Endometrial microvascular endothelial cells (primary cell): Measurements from ENCODE around the gene FKBP5. TPM values are rescaled to one million over a fixed set of nuclear protein-coding genes. Genes with fewer than 3 reads are reported as not detected.

Experiments
- in situ Hi-C: cut with HindIII; loops from 2 replicates; pipeline ENCODE4 v1.10.0; 2017; ENCODE audit warnings: low sequenced_read_pairs, low pct_unique_long_range_greater_than_20kb; ENCODE audit errors: inconsistent ontology term
- total RNA-seq: library from RNA; depleted of rRNA; stranded (reverse); fragments of >200 nt; gene quantifications from one replicate; pipeline ENCODE4 v1.2.3, GENCODE V29; 2015; ENCODE audit errors: inconsistent ontology term

FKBP5 gene
- total RNA-seq, 1 donor from 2014 or later: 67.3 TPM

- in situ Hi-C loops: no loop called here
Measured at GRCh38 chr6:35725081-35725708, 36.5 kb upstream of the FKBP5 start.

- in situ Hi-C loops: no loop called here
Measured at GRCh38 chr6:35724471-35724870, 35.8 kb upstream of the FKBP5 start.

- in situ Hi-C loops: no loop called here
Measured at GRCh38 chr6:35724059-35724458, 35.3 kb upstream of the FKBP5 start.

- in situ Hi-C loops: no loop called here
Measured at GRCh38 chr6:35723587-35723986, 34.9 kb upstream of the FKBP5 start.

GRCh38 chr6:35722121-35722761 is 33.5 kb upstream of the FKBP5 start:
- in situ Hi-C loops: no loop called here

- in situ Hi-C loops: loop anchor here (10.0 kb wide), 1 partner anchor 125 kb away; no protein-coding TSS in a partner anchor
Measured at GRCh38 chr6:35719830-35720733, 31.4 kb upstream of the FKBP5 start.

GRCh38 chr6:35719404-35719829 is 30.7 kb upstream of the FKBP5 start:
- in situ Hi-C loops: loop anchor here (10.0 kb wide), 1 partner anchor 125 kb away; no protein-coding TSS in a partner anchor

- in situ Hi-C loops: loop anchor here (10.0 kb wide), 1 partner anchor 124 kb away; no protein-coding TSS in a partner anchor
Measured at GRCh38 chr6:35718911-35719381, 30.2 kb upstream of the FKBP5 start.

- in situ Hi-C loops: loop anchor here (10.0 kb wide), 1 partner anchor 124 kb away; no protein-coding TSS in a partner anchor
Measured at GRCh38 chr6:35718375-35718736, 29.6 kb upstream of the FKBP5 start.

- in situ Hi-C loops: loop anchor here (10.0 kb wide), 1 partner anchor 123 kb away; no protein-coding TSS in a partner anchor
Measured at GRCh38 chr6:35717449-35718374, 29.0 kb upstream of the FKBP5 start.

GRCh38 chr6:35716798-35717197 is 28.1 kb upstream of the FKBP5 start:
- in situ Hi-C loops: loop anchor here (10.0 kb wide), 1 partner anchor 122 kb away; no protein-coding TSS in a partner anchor

GRCh38 chr6:35713006-35713767 is 24.5 kb upstream of the FKBP5 start:
- in situ Hi-C loops: loop anchor here (10.0 kb wide), 1 partner anchor 118 kb away; no protein-coding TSS in a partner anchor

GRCh38 chr6:35711731-35712130 is 23.0 kb upstream of the FKBP5 start:
- in situ Hi-C loops: loop anchor here (10.0 kb wide), 1 partner anchor 117 kb away; no protein-coding TSS in a partner anchor

- in situ Hi-C loops: loop anchor here (10.0 kb wide), 1 partner anchor 116 kb away; no protein-coding TSS in a partner anchor
Measured at GRCh38 chr6:35710241-35710847, 21.6 kb upstream of the FKBP5 start.

- in situ Hi-C loops: no loop called here
Measured at GRCh38 chr6:35708585-35708984, 19.9 kb upstream of the FKBP5 start.

GRCh38 chr6:35707714-35708407 is 19.1 kb upstream of the FKBP5 start:
- in situ Hi-C loops: no loop called here
